PC-3 (cell line): Measurements from ENCODE around the gene BCO1. TPM values are rescaled to one million over a fixed set of nuclear protein-coding genes. Genes with fewer than 3 reads are reported as not detected.
A peak's percentile ranks its signal among the peaks of the same experiment; 100 is the strongest.

Experiments used
- ATAC-seq: fragments of 200-7000 bp; cut with Tn5 transposase; 2 replicates; pipeline ENCODE4 v1.9.1; 2020; ENCODE audit warnings: mild to moderate bottlenecking, moderate library complexity
- BruUV-seq: library from RNA; stranded (reverse); fragments of 400-500 nt; replicated peaks from 2 replicates; lab custom pipeline; 2021; lab: Mats Ljungman, UMichigan
- CTCF ChIA-PET: fragments of 300-600 bp; sonication (Branson Sonifier 250); formaldehyde crosslinking; loops from one replicate; lab custom pipeline; 2022; ENCODE audit warnings: antibody characterized with exemption; lab: Charles Lee
- POLR2A ChIA-PET: fragments of 300-600 bp; sonication (Branson Sonifier 250); formaldehyde crosslinking; loops from one replicate; lab custom pipeline; 2022; ENCODE audit warnings: antibody characterized with exemption; ENCODE audit not compliant: unreplicated experiment; lab: Charles Lee
- DNase-seq: peaks from one replicate; pipeline ENCODE4 v3.0.0-alpha.2; 2015
- H2AFZ ChIP-seq: fragments of 300-600 bp; sonication (generic); 2 replicates; pipeline ENCODE4 v1.6.0; 2016; ENCODE audit warnings: antibody characterized with exemption, low read length
- H3F3A ChIP-seq: fragments of 300-600 bp; sonication (generic); one replicate; pipeline ENCODE4 v1.6.0; 2017; ENCODE audit warnings: antibody characterized with exemption, low read length, control low read depth, mild to moderate bottlenecking; ENCODE audit not compliant: unreplicated experiment
- H3K27ac ChIP-seq: fragments of 300-600 bp; sonication (generic); 2 replicates; pipeline ENCODE4 v1.5.1; 2016; ENCODE audit warnings: mild to moderate bottlenecking, low read length
- H3K27me3 ChIP-seq: fragments of 300-600 bp; sonication (generic); 2 replicates; pipeline ENCODE4 v1.6.1; 2016; ENCODE audit warnings: low read length, mixed read lengths
- H3K36me3 ChIP-seq: fragments of 300-600 bp; sonication (generic); 2 replicates; pipeline ENCODE4 v1.6.1; 2016; ENCODE audit warnings: low read depth, mixed run types, low read length, mixed read lengths
- H3K4me1 ChIP-seq: fragments of 300-600 bp; sonication (generic); 2 replicates; pipeline ENCODE4 v1.5.1; 2016; ENCODE audit warnings: low read length; ENCODE audit not compliant: insufficient read depth
- H3K4me2 ChIP-seq: fragments of 300-600 bp; sonication (generic); 2 replicates; pipeline ENCODE4 v1.6.0; 2016; ENCODE audit warnings: low read length
- H3K4me3 ChIP-seq: fragments of 300-600 bp; sonication (generic); 2 replicates; pipeline ENCODE4 v1.5.1; 2016; ENCODE audit warnings: mild to moderate bottlenecking, low read length, mixed read lengths
- H3K79me2 ChIP-seq: fragments of 300-600 bp; sonication (generic); 2 replicates; pipeline ENCODE4 v1.6.1; 2017; ENCODE audit warnings: low read length, mixed read lengths
- H3K9ac ChIP-seq: fragments of 300-600 bp; sonication (generic); 2 replicates; pipeline ENCODE4 v1.6.0; 2016; ENCODE audit warnings: mild to moderate bottlenecking, low read length
- H3K9me2 ChIP-seq: fragments of 300-600 bp; sonication (generic); replicated peaks from 2 replicates; pipeline ENCODE4 v1.6.1; 2016; ENCODE audit warnings: mixed run types, low read length, mixed read lengths
- H3K9me3 ChIP-seq: fragments of 300-600 bp; sonication (generic); 2 replicates; pipeline ENCODE4 v1.6.1; 2016; ENCODE audit warnings: low read length, mixed read lengths
- H4K20me1 ChIP-seq: fragments of 300-600 bp; sonication (generic); 2 replicates; pipeline ENCODE4 v1.6.1; 2016; ENCODE audit warnings: low read length, mixed read lengths
- EZH2 ChIP-seq: fragments of 300-600 bp; sonication (generic); IDR thresholded peaks from one replicate; pipeline ENCODE4 v1.6.1; 2017; ENCODE audit warnings: antibody characterized with exemption, mild to moderate bottlenecking, low read length; ENCODE audit not compliant: unreplicated experiment
- EZH2phosphoT487 ChIP-seq: fragments of 300-600 bp; sonication (generic); IDR thresholded peaks from 2 replicates; pipeline ENCODE4 v1.6.1; 2018; ENCODE audit warnings: mild to moderate bottlenecking, antibody characterized with exemption, low read length, borderline replicate concordance
- intact Hi-C: fragments of 100-400 bp; cut with micrococcal nuclease; formaldehyde crosslinking; loops from 2 replicates; pipeline ENCODE4 v1.9.0; 2023
- total RNA-seq: library from RNA; depleted of rRNA; stranded (reverse); fragments of >200 nt; gene quantifications from 2 replicates; pipeline ENCODE4 v1.2.3, GENCODE V29; 2014
- TF ChIP-seq, protein P1 (sequence below): fragments of 300-600 bp; sonication (generic); conservative IDR thresholded peaks from 2 replicates; pipeline ENCODE4 v1.5.1; 2017; ENCODE audit warnings: antibody characterized with exemption, low read depth, mild to moderate bottlenecking, low read length

The BCO1 gene
- total RNA-seq, 1 experiment from 2014 or later = not detected

DNA sequence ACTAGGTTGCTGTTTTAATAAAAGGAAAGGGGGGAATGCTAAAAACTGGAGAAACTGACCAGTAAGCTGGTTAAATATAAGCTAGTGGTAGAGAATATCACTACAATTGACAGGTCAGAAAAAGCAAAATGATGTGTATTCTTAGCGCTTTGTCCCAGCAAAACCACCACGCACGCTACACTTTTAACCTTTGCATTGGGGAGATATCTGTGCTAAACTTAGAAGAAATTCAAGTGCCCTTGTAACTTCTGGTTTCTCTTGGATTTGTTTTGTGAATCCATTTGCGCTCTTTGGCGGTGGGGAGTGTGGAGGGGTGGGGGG is 77.6 kb downstream of the BCO1 start:
- Histone ChIP-seq H3F3A (no peaks in the 10 kb centered on the region), H4K20me1 (peaks cover 17% of the 10 kb centered on the region; the same call in 1 of the 2 replicates), H3K27ac (no peak overlapping the region), H3K79me2 (peaks cover 82% of the 10 kb centered on the region), H3K4me3 (peak overlapping the region; percentile 95), H3K4me2 (peak overlapping the region; percentile 95), H2AFZ (no peak overlapping the region), H3K36me3 (no peaks in the 10 kb centered on the region), H3K4me1 (peaks cover 21% of the 10 kb centered on the region), H3K27me3 (no peaks in the 10 kb centered on the region), H3K9ac (peak overlapping the region; percentile 84; the same call in 1 of the 2 replicates), H3K9me2 (no peaks in the 10 kb centered on the region), H3K9me3 (no peaks in the 10 kb centered on the region)
- ATAC-seq (no peak), DNase-seq (no peak)
- CTCF ChIA-PET = no interaction called here
- BruUV-seq = no TSS peak
- TF ChIP-seq EZH2 = no peak
- TF ChIP-seq, protein P1, sequence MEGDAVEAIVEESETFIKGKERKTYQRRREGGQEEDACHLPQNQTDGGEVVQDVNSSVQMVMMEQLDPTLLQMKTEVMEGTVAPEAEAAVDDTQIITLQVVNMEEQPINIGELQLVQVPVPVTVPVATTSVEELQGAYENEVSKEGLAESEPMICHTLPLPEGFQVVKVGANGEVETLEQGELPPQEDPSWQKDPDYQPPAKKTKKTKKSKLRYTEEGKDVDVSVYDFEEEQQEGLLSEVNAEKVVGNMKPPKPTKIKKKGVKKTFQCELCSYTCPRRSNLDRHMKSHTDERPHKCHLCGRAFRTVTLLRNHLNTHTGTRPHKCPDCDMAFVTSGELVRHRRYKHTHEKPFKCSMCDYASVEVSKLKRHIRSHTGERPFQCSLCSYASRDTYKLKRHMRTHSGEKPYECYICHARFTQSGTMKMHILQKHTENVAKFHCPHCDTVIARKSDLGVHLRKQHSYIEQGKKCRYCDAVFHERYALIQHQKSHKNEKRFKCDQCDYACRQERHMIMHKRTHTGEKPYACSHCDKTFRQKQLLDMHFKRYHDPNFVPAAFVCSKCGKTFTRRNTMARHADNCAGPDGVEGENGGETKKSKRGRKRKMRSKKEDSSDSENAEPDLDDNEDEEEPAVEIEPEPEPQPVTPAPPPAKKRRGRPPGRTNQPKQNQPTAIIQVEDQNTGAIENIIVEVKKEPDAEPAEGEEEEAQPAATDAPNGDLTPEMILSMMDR = no peak
- TF ChIP-seq EZH2phosphoT487 = no peak
- POLR2A ChIA-PET = interaction anchor here (0.6 kb wide), 1 partner anchor 397 kb away, joined by 3 read pairs; no protein-coding TSS in a partner anchor
- intact Hi-C loops = loop anchor here (5.0 kb wide), 1 partner anchor 49 kb away; no protein-coding TSS in a partner anchor

DNA sequence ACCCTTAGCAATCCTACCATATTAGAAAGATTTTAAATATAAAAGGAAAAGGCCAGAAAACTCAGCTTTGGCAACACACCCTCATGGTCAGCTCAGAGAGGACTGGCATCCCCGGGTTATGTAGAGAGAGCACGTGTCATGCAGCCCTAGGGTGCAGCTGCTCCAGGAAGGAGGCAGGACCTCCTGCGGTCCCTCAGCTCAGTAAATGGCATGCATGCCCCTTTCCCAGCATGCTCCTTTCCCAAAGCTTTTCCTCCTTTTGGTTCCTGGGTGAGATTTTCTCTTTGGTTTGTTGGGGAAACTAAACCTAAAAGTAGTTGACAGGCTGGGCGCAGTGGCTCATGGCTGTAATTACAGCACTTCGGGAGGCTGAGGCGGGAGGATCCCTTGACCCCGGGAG is 80.2 kb downstream of the BCO1 start:
- H3F3A ChIP-seq = no peaks in the 10 kb centered on the region
- POLR2A ChIA-PET = no interaction called here
- no peak overlapping the region for H2AFZ ChIP-seq
- TF ChIP-seq EZH2 = no peak
- no peak for TF ChIP-seq EZH2phosphoT487
- TF ChIP-seq, protein P1 = no peak
- no peak overlapping the region for H3K27ac ChIP-seq
- no peaks in the 10 kb centered on the region for H3K9me3 ChIP-seq
- no peak overlapping the region for H3K4me2 ChIP-seq
- H3K4me3 ChIP-seq = no peak overlapping the region
- no TSS peak for BruUV-seq
- H3K9ac ChIP-seq = no peak overlapping the region
- peaks cover 16% of the 10 kb centered on the region for H3K4me1 ChIP-seq
- H4K20me1 ChIP-seq = peaks cover 17% of the 10 kb centered on the region; the same call in 1 of the 2 replicates
- no peaks in the 10 kb centered on the region for H3K27me3 ChIP-seq
- ATAC-seq = no peak
- intact Hi-C loops = loop anchor here (5.0 kb wide), 1 partner anchor 51 kb away; no protein-coding TSS in a partner anchor
- peaks cover 90% of the 10 kb centered on the region for H3K79me2 ChIP-seq
- no peaks in the 10 kb centered on the region for H3K9me2 ChIP-seq
- H3K36me3 ChIP-seq = no peaks in the 10 kb centered on the region
- DNase-seq = no peak
- CTCF ChIA-PET = no interaction called here

DNA sequence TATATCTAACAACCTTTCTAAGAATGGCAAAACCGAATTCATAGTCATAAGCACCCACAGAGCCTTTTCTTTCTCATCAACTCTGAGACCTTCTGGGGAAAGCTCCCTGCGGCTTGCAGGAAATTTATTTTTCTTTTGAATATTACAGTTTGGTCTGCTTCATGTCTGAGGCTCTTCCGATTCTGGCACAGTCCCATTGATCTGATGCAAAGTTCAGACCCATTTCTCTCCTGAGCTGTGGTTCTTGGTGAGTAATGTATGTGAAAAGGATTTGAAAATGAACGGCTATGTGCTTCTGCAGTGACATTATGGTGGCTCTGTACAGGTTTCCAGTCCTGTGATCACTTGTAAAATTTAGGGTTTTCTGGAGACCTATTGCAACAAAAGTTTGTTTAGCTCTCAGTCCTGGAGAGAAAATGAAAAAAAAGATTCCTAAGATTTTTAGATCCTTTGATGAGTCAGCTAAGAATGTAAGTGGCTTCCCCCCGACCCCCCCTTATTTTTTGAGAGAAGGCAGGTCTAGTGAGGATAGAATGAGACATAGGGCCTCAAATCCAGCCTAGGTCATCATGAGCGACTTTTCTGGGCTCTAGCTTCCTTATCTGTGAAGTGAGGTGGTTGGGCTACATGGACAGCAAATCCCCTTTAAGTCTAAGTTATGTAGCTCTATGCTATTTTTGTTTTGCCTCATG is 80.9 kb downstream of the BCO1 start:
- intact Hi-C loops = loop anchor here (5.0 kb wide), 1 partner anchor 52 kb away; no protein-coding TSS in a partner anchor
- no peak; the same call in 1 of the 2 replicates for ATAC-seq
- H3K27ac ChIP-seq = no peak overlapping the region

More for the DNA sequence above, 80.9 kb downstream of the BCO1 start:
- H3K4me2 ChIP-seq = peak overlapping the region; percentile 14
- H3K9ac ChIP-seq = no peak overlapping the region
- no peak overlapping the region for H3K4me3 ChIP-seq
- H3K9me2 ChIP-seq = no peaks in the 10 kb centered on the region
- H3K9me3 ChIP-seq = no peaks in the 10 kb centered on the region
- no peak overlapping the region for H2AFZ ChIP-seq
- peaks cover 90% of the 10 kb centered on the region for H3K79me2 ChIP-seq
- H4K20me1 ChIP-seq = peaks cover 17% of the 10 kb centered on the region; the same call in 1 of the 2 replicates
- ChIA-PET POLR2A (no interaction called here), CTCF (interaction anchor here (0.7 kb wide), 1 partner anchor 58 kb away, joined by 3 read pairs; no protein-coding TSS in a partner anchor)
- no peaks in the 10 kb centered on the region for H3K27me3 ChIP-seq
- BruUV-seq = no TSS peak
- peak; percentile 45 for DNase-seq
- peaks cover 14% of the 10 kb centered on the region for H3K4me1 ChIP-seq
- H3F3A ChIP-seq = no peaks in the 10 kb centered on the region
- no peaks in the 10 kb centered on the region for H3K36me3 ChIP-seq
- TF ChIP-seq EZH2phosphoT487 (no peak), EZH2 (no peak)
- TF ChIP-seq, protein P1 = no peak
